ENCODE results near the gene AACS. TPM values are rescaled to one million over a fixed set of nuclear protein-coding genes. Genes with fewer than 3 reads are reported as not detected.

The AACS gene
- total RNA-seq, 5 donors from 2014 or later (not counting 1 experiment from before 2014, with no cell fraction given) = 11.5 to 16.4 (median 14.3) TPM

DNA sequence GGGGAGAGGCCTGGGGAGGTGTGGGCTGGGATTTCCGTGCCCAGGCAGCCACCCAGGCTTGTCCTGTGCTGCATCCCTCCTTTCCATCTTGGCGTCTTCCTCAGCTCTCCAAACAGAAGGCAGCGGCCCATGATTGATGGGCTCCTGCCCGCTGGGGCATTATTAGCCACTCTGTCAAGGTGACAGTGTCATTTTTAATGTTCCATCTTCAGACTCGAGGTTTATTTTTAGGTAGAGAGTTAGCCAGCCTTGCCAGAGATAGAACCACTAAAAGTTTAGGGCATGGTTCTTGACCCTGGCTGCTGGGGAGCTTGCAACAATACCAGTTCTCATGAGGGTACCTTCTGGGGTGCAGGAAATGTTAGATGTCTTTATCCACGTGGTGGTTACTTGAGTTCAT is 90.1 kb downstream of the AACS start:
- Histone ChIP-seq H3K4me3 (ENCODE audit: control insufficient read depth in 1 of 2, extremely low read depth in 1 of 2, low read length in 1 of 2) (no peak overlapping the region), H3K36me3 (ENCODE audit: control insufficient read depth in 2 of 2, extremely low read depth in 1 of 2, insufficient read depth in 1 of 2, low read length in 1 of 2) (no peaks in the 10 kb centered on the region), H3K27me3 (replicated peaks in 1 of 2; ENCODE audit: control insufficient read depth in 2 of 2, extremely low read depth in 1 of 2, insufficient read depth in 2 of 2, low read length in 1 of 2) (peaks cover 0 to 2% of the 10 kb centered on the region in 2 experiments), H3K27ac (ENCODE audit: low read length) (no peak overlapping the region), H3K9me3 (no peaks in the 10 kb centered on the region), H3K4me1 (ENCODE audit: control insufficient read depth in 1 of 2, extremely low read depth in 1 of 2, insufficient read depth in 2 of 2, low read length in 2 of 2) (no peaks in the 10 kb centered on the region)
- no peaks in the 10 kb centered on the region for H3K4me1 Mint-ChIP-seq
- ChIA-PET POLR2A (no interaction called here), CTCF (no interaction called here)
- no peak for DNase-seq
- no peaks in the 10 kb centered on the region for H3K36me3 Mint-ChIP-seq
- peaks cover 0 to 3% (median 1%) of the 10 kb centered on the region in 3 donors for H3K9me3 Mint-ChIP-seq
- no peak overlapping the region for H3K4me3 Mint-ChIP-seq
- no peak for ATAC-seq (replicated peaks in 1 of 4)
- WGBS (ENCODE audit: insufficient coverage) = 79% methylated on average over 3 of the region's 6 CpGs
- H3K27me3 Mint-ChIP-seq = no peaks in the 10 kb centered on the region
- H3K27ac Mint-ChIP-seq = no peak overlapping the region

DNA sequence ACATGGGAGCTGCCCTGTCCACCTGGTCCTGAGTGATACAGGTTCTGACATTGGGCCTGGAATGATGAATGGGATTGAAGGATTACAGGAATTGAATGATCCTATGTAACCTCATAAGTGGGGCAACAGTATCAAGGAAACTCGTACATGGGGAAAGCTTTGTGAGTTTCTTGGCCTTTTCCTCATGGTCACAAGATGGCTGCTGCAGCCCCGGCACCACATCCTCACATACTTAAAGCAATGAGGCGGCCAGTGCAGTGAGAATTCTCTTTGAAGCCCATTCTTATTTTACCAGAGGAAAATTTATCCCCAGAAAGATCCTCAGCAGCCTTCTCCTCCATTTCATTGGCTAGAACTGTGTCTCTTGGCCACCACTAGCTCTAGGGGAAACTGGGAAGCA is 91.9 kb downstream of the AACS start:
- 100% methylated on average over 1 of the region's 3 CpGs for WGBS (ENCODE audit: insufficient coverage)
- no peak overlapping the region for H3K27ac Mint-ChIP-seq

DNA sequence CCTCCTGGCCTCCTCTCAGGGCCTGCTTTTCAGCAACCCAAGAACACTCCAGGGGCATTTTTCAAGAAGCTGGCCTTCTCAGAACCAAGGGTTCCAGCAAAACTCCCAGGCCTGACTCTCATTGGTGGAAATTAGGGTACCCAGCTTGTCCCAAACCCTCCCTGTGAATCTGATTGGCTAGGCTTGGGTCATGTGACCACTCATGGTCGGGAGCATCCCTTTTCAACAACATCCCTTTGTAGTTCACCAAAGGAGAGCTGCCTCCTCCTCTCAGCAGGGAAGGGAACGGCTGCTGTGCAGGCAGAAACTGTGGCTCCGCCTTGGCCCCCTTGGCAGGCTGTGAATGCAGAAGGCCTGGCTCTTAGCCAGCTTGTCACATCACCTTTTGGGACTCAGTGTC is 94.5 kb downstream of the AACS start:
- H3K9me3 Mint-ChIP-seq = peaks cover 0 to 3% (median 1%) of the 10 kb centered on the region in 3 donors
- H3K36me3 ChIP-seq (ENCODE audit: control insufficient read depth in 2 of 2, extremely low read depth in 1 of 2, insufficient read depth in 1 of 2, low read length in 1 of 2) = no peaks in the 10 kb centered on the region
- H3K27me3 Mint-ChIP-seq = peaks cover 0 to 7% of the 10 kb centered on the region in 2 donors
- H3K27ac ChIP-seq (ENCODE audit: low read length) = no peak overlapping the region
- H3K9me3 ChIP-seq = no peaks in the 10 kb centered on the region
- no peak overlapping the region for H3K4me3 ChIP-seq (ENCODE audit: control insufficient read depth in 1 of 2, extremely low read depth in 1 of 2, low read length in 1 of 2)
- no peak for ATAC-seq (replicated peaks in 1 of 4)
- no peaks in the 10 kb centered on the region for H3K4me1 Mint-ChIP-seq
- no peak for DNase-seq
- H3K4me1 ChIP-seq (ENCODE audit: control insufficient read depth in 1 of 2, extremely low read depth in 1 of 2, insufficient read depth in 2 of 2, low read length in 2 of 2) = no peaks in the 10 kb centered on the region
- H3K27ac Mint-ChIP-seq = no peak overlapping the region
- H3K4me3 Mint-ChIP-seq = no peak overlapping the region
- H3K36me3 Mint-ChIP-seq = no peaks in the 10 kb centered on the region
- ChIA-PET CTCF (no interaction called here), POLR2A (no interaction called here)
- no peaks in the 10 kb centered on the region for H3K27me3 ChIP-seq (replicated peaks in 1 of 2; ENCODE audit: control insufficient read depth in 2 of 2, extremely low read depth in 1 of 2, insufficient read depth in 2 of 2, low read length in 1 of 2)
- WGBS (ENCODE audit: insufficient coverage) = 90% methylated on average over 2 of the region's 3 CpGs

More for the DNA sequence above, 91.9 kb downstream of the AACS start:
- POLR2A ChIA-PET = no interaction called here
- no peaks in the 10 kb centered on the region for H3K36me3 Mint-ChIP-seq
- no peak for ATAC-seq (replicated peaks in 1 of 4)
- CTCF ChIA-PET = no interaction called here
- Histone ChIP-seq H3K4me1 (ENCODE audit: control insufficient read depth in 1 of 2, extremely low read depth in 1 of 2, insufficient read depth in 2 of 2, low read length in 2 of 2) (no peaks in the 10 kb centered on the region), H3K36me3 (ENCODE audit: control insufficient read depth in 2 of 2, extremely low read depth in 1 of 2, insufficient read depth in 1 of 2, low read length in 1 of 2) (no peaks in the 10 kb centered on the region), H3K27ac (ENCODE audit: low read length) (no peak overlapping the region), H3K4me3 (ENCODE audit: control insufficient read depth in 1 of 2, extremely low read depth in 1 of 2, low read length in 1 of 2) (no peak overlapping the region), H3K9me3 (no peaks in the 10 kb centered on the region), H3K27me3 (replicated peaks in 1 of 2; ENCODE audit: control insufficient read depth in 2 of 2, extremely low read depth in 1 of 2, insufficient read depth in 2 of 2, low read length in 1 of 2) (peaks cover 0 to 2% of the 10 kb centered on the region in 2 experiments)
- no peak for DNase-seq
- H3K9me3 Mint-ChIP-seq = peaks cover 0 to 3% (median 1%) of the 10 kb centered on the region in 3 donors
- H3K4me1 Mint-ChIP-seq = no peaks in the 10 kb centered on the region
- H3K27me3 Mint-ChIP-seq = no peaks in the 10 kb centered on the region
- H3K4me3 Mint-ChIP-seq = no peak overlapping the region

DNA sequence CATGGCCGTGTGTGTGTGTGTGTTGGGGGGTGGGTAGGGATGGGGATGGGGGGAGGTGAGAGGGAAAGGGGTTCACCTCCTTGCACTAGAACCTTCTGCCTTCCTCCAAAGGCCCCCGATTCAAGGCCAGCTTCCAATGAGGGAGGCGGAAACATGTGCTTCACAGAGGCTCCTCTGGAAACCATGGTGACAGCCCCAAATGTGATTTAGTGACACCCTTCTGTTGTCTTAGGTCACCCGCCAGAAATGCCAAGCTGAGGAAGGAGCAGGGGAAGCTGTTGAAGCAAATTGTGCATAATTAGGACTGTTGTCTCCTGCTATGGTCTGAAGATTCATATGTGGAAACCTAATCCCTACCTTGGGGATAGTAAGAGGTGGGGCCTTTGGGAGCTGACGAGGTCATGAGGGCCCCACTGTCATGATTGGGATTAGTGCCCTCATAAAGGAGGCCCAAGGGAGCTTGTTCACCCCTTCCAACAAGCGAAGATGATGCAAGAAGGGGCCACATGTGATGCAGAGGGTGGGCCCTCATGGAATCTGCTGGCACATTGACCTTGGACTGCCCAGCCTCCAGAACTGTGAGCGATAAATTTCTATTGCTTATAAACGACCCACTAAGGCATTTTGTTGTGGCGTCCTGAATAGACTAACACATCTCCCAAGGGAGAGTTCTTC is 95.2 kb downstream of the AACS start:
- peaks cover 4 to 8% of the 10 kb centered on the region in 2 donors for H3K27me3 Mint-ChIP-seq
- ATAC-seq (replicated peaks in 1 of 4) (no peak), DNase-seq (no peak)
- Histone ChIP-seq H3K27me3 (replicated peaks in 1 of 2; ENCODE audit: control insufficient read depth in 2 of 2, extremely low read depth in 1 of 2, insufficient read depth in 2 of 2, low read length in 1 of 2) (no peaks in the 10 kb centered on the region), H3K36me3 (ENCODE audit: control insufficient read depth in 2 of 2, extremely low read depth in 1 of 2, insufficient read depth in 1 of 2, low read length in 1 of 2) (no peaks in the 10 kb centered on the region), H3K4me1 (ENCODE audit: control insufficient read depth in 1 of 2, extremely low read depth in 1 of 2, insufficient read depth in 2 of 2, low read length in 2 of 2) (no peaks in the 10 kb centered on the region), H3K9me3 (no peaks in the 10 kb centered on the region), H3K27ac (ENCODE audit: low read length) (no peak overlapping the region), H3K4me3 (ENCODE audit: control insufficient read depth in 1 of 2, extremely low read depth in 1 of 2, low read length in 1 of 2) (no peak overlapping the region)
- WGBS (ENCODE audit: insufficient coverage) = 60% methylated on average over 2 of the region's 9 CpGs
- CTCF ChIA-PET = interaction anchor here in 1 of 2 donors (0.6 kb wide), 1 partner anchor 94 kb away, joined by 3 read pairs; no protein-coding TSS in a partner anchor
- no peak overlapping the region for H3K27ac Mint-ChIP-seq
- no peak overlapping the region for H3K4me3 Mint-ChIP-seq
- no peaks in the 10 kb centered on the region for H3K36me3 Mint-ChIP-seq
- no peaks in the 10 kb centered on the region for H3K4me1 Mint-ChIP-seq
- peaks cover 0 to 3% (median 1%) of the 10 kb centered on the region in 3 donors for H3K9me3 Mint-ChIP-seq
- POLR2A ChIA-PET = no interaction called here

DNA sequence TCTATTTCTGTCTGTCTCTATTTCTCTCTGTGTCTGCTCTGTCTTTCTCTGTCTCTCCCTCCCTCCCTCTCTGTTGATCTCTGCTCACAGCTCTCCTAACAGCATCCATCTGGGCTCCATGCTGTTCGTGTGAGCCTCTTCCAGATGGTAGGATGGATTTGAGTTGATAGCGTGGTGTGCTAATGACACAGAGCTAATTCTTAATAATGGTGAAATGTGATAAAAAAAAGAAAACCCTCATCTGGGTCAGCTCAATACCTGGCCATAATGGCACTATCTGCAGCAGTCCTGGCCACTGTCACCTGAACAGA is 96.4 kb downstream of the AACS start:
- Mint-ChIP-seq H3K36me3 (no peaks in the 10 kb centered on the region), H3K9me3 (peaks cover 0 to 4% (median 3%) of the 10 kb centered on the region in 3 donors), H3K27me3 (peaks cover 4 to 8% of the 10 kb centered on the region in 2 donors), H3K4me3 (no peak overlapping the region), H3K4me1 (no peaks in the 10 kb centered on the region), H3K27ac (no peak overlapping the region)
- 86% methylated on average over 1 of the region's 2 CpGs for WGBS (ENCODE audit: insufficient coverage)
- CTCF ChIA-PET = no interaction called here
- Histone ChIP-seq H3K4me3 (ENCODE audit: control insufficient read depth in 1 of 2, extremely low read depth in 1 of 2, low read length in 1 of 2) (no peak overlapping the region), H3K4me1 (ENCODE audit: control insufficient read depth in 1 of 2, extremely low read depth in 1 of 2, insufficient read depth in 2 of 2, low read length in 2 of 2) (no peaks in the 10 kb centered on the region), H3K36me3 (ENCODE audit: control insufficient read depth in 2 of 2, extremely low read depth in 1 of 2, insufficient read depth in 1 of 2, low read length in 1 of 2) (no peaks in the 10 kb centered on the region), H3K9me3 (no peaks in the 10 kb centered on the region), H3K27ac (ENCODE audit: low read length) (no peak overlapping the region), H3K27me3 (replicated peaks in 1 of 2; ENCODE audit: control insufficient read depth in 2 of 2, extremely low read depth in 1 of 2, insufficient read depth in 2 of 2, low read length in 1 of 2) (peaks cover 0 to 2% of the 10 kb centered on the region in 2 experiments)
- no peak for ATAC-seq (replicated peaks in 1 of 4)
- DNase-seq = no peak
- POLR2A ChIA-PET = no interaction called here

DNA sequence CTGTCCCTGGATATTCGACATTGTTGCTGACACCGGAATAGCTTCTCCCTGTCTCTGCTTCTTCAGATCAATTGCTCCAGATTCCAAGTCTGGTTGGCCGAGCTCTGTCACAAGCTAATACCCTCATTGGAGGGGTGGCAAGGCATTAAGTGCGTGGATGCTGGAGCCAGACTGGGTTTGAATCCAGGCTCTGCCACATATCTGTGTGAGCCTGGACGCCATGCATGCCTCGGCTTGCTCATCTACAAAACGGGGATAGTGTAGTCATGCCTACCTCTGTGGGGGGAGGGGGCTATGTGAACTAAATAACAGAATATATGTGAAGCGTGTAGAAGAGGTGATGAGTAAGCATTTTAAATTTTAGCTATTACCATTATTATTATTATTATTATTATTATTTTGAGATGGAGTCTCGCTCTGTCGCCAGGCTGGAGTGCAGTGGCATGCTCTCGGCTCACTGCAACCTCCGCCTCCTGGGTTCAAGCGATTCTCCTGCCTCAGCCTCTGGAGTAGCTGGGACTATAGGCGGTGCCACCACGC is 97.3 kb downstream of the AACS start:
- Histone ChIP-seq H3K9me3 (no peaks in the 10 kb centered on the region), H3K4me1 (ENCODE audit: control insufficient read depth in 1 of 2, extremely low read depth in 1 of 2, insufficient read depth in 2 of 2, low read length in 2 of 2) (no peaks in the 10 kb centered on the region), H3K4me3 (ENCODE audit: control insufficient read depth in 1 of 2, extremely low read depth in 1 of 2, low read length in 1 of 2) (no peak overlapping the region), H3K27me3 (replicated peaks in 1 of 2; ENCODE audit: control insufficient read depth in 2 of 2, extremely low read depth in 1 of 2, insufficient read depth in 2 of 2, low read length in 1 of 2) (peaks cover 0 to 7% of the 10 kb centered on the region in 2 experiments), H3K27ac (ENCODE audit: low read length) (no peak overlapping the region), H3K36me3 (ENCODE audit: control insufficient read depth in 2 of 2, extremely low read depth in 1 of 2, insufficient read depth in 1 of 2, low read length in 1 of 2) (no peaks in the 10 kb centered on the region)
- H3K27ac Mint-ChIP-seq = no peak overlapping the region
- ChIA-PET CTCF (interaction anchor here in 1 of 2 donors (0.6 kb wide), 1 partner anchor 1713 kb away, joined by 3 read pairs; no protein-coding TSS in a partner anchor), POLR2A (no interaction called here)
- no peaks in the 10 kb centered on the region for H3K36me3 Mint-ChIP-seq
- H3K4me1 Mint-ChIP-seq = no peaks in the 10 kb centered on the region
- H3K27me3 Mint-ChIP-seq = peaks cover 4 to 9% of the 10 kb centered on the region in 2 donors
- WGBS (ENCODE audit: insufficient coverage) = 66% methylated on average over 5 of the region's 15 CpGs
- H3K4me3 Mint-ChIP-seq = no peak overlapping the region
- DNase-seq (no peak), ATAC-seq (replicated peaks in 1 of 4) (no peak)
- peaks cover 0 to 4% (median 2%) of the 10 kb centered on the region in 3 donors for H3K9me3 Mint-ChIP-seq

All from T-cell (primary cell).